GM21529 (cell line): ENCODE measurements around the gene COL4A2.
A peak's percentile ranks its signal among the peaks of the same experiment; 100 is the strongest.

Experiments
- ATAC-seq: cut with Tn5 transposase; IDR thresholded peaks from one replicate; pipeline ENCODE4 v1.9.1; 2021; ENCODE audit not compliant: unreplicated experiment

COL4A2 gene

DNA sequence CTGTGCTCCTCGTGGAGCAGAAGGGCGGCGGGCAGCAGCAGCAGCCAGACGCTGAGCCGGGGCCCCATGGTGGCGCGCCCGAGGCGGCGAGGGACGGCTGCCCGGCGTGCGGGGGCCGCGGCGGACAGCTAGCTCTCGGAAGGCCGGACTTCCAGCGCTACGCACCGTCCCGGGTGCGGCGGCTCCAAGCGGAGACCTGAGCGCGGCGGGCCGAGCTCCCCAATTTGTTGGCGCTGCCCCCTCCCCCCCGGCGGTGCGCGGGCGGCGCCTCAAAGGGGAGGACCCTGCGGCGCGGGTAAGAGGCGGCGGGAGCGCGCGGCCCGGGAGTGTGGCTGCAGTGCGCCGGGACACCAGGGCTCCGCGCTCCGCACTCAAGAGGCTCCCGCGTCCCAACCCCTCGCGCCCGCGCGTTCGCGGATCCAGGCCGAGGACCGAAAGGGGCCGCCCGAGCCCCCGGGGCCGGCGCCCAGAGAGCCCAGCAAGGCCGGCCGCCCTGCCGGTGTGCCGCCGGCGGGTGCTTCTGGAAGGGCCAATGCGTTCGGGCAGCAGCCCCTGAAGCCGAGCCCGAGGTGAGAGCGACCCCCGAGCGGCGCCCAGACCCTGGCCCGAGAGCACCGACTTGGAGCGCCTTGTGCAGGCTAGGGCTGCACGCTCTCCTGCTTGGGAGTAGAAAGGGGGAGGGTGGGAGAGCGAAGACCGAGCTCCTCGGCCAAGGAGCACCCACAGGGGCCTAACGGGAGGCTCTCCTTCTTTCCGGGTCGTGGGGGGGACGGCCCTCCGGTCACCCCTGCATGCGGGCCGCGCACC is at the start of gene COL4A2, which contains the start of gene COL4A1:
TSS of gene COL4A2 (plus strand) at position 325 of the 807 bp plus-strand sequence. CDS start 620 bp downstream, outside the sequence.
TSS of gene COL4A1 (minus strand) at position 198 of the 807 bp plus-strand sequence. CDS start at position 68, 130 bp downstream.
- ATAC-seq: no peak

DNA sequence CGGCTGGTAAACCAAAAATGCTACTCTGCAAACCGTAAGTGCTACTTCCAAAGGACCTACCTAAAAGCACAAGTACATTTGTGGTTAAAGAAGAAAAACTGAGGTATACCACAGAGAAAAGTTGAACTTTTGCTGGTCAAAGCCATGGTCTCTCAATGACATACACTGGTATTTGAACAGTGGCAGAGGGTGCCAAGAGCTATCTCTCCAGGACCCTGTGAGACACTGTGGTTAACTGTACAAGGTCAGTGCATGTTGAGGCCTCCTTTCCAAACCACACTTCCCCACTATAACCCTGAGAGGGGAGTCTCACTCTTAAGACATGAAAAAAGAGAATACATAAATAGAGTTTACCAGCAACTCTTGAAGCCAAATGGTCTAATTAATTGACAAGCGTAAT is 49.7 kb upstream of the COL4A2 start:
- ATAC-seq: no peak

DNA sequence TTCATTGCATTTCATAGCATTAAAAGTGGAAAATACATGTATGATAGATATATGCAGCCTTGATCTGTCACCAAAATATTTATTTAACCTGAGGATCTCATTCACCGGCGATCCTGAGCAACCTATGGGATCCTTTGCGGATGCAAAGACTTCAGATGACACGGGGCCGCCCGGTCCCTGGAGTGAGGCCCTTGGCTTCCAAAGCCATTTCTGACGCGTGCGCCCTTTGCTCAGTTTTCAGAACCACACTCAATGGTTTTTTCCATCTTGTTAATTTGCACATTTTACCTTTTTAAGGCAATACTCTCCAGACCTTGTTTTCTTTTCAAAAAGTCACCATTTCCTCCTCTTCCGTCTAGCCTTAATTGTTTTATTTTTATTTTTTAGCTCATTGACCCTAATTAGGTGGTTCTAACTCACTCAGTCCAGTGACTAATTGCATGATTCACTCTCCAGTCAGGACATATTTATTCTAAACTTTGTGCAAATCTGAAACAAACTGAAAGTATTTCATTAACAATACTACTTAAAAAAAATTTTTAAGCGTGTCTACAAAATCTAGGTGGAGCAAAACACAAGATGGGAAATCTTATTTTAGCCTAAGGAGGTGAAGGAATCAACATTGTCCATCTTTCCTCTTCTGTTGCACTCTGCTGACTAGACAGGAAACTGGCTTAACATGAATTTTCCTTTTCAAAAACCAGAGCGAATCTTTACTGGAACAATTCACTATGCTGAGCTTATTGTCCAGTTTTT is 48.0 kb upstream of the COL4A2 start:
- ATAC-seq: no peak

DNA sequence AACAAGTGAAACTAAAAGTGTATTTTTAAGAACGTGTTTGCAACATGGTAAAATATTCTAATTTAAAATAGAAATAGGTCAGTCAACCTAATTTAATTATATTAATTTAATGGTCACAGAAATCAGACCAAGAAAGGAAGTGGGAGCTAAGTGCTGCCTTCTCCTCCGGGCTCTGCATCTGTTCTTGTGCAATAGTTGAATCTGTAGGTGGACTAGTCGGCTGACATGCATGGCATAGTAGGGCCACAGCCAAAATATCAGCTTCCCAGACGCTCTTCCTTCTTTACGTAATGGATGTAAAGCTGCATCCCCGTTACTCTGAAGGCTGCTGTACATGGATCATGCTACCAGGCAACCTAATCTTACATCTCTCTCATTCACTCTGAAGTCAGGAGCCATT is 47.4 kb upstream of the COL4A2 start:
- no peak for ATAC-seq

DNA sequence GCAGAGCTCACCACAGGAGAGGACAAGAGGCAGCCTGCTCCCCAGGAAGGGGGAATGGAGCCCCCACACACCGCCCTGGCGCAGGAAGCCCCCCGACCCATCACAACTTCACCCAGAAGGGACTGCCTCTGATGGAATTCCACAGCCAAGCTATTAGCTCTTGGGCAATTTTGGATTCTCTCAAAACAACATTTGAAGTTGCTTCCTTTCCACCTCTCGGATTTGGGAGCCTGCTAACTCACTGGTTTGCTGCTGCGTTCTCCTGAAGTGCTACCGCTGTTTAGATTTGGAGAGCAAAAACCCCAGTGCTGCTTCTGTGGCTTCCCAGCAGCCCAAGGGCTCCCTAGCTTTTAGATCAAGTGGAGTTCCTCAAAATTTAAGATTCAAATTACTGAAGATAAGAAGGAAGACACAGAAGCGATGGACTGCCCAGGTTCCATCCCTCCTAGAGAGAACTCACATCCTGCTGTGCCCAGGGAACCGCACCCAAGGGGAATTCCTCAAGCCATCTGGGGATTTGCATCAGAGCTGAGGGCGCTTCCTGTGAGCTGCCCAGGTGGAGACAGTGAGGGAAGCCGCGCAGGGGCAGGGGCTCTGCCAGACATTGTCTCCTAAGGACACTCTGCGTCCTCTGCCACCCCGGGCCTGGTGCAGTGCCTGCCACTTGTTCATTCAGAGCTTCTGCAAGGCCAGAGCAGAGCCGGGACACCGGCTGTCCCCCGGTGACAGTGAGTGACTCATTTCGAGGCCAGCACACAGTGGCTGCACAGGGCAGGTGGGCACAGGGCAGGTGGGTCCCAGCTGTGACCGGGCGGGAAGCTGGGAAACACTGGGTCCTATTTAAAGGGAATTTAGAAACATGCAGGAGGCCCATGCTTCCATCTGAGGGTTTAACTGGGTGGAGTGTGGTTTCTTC is 45.7 kb upstream of the COL4A2 start:
- peak; percentile 45 for ATAC-seq

DNA sequence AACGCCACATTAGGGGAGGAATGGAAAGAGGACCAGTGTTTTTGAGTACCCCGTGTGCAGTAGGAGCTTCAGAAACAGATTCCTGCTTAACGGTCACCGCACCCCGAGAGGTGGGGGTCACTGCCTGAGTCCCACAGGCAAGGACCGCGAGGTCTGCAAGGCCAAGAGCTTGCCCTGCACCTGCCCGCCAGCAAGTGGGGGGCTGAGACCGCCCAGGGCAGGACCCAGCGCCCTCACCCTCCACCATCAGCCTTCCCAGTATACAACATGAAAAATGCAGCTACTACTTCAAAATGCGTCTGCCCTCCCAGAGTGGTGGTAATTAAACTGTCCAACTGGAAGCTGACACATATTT is 45.0 kb upstream of the COL4A2 start:
- ATAC-seq: no peak

DNA sequence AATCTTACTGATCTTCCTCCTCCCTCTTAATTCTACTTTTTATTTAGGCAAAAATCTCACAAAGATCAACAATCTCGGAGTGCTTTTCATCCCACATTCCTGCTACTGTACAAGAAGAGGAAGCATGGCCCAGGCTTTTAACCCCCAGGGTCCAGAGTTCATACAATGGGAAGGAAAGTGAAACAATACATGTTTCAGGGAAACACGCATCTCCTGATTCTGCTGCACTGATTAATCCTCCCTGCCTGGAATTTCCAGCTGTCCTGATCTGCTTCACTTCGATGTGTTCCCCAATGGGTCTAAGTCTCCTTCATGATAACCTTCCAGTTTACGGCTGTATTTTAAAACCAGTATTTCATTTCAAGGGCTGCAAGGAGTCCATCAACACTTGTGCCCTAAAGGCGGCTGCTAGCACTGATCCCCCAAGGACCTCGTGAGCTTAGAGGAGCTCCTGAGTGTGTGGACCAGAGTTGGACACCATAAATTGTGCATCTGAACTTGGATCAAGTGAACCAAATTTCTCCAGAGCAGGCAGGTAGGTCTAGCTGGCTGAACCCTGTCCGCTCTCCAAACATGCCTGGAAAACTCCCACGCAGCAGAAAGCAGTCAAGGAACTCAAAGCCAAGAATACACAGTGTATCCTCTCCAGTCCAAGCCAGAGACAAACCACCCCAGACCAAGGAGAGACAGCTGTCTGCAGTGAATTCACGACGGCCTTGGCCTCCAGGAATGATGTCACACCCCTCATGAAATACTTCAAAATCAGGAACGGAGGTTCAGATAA is 44.4 kb upstream of the COL4A2 start:
- ATAC-seq: no peak

DNA sequence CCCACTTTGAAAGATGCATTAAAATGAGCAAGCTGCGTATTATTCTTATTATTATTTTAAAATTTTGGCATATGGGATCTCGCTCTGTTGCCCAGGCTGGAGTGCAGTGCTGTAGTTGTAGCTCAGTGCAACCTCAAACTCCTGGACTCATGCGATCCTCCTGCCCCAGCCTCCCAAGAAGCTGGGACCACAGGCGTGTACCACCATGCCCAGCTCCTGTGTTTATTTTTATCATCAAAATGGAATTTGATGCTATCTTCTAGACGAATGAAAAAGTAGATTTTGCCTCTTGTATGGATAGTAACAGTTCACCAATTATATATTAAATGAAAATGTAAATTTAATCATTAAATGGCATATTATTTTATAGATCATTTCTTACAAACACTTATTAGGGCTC is 43.7 kb upstream of the COL4A2 start:
- ATAC-seq: no peak

DNA sequence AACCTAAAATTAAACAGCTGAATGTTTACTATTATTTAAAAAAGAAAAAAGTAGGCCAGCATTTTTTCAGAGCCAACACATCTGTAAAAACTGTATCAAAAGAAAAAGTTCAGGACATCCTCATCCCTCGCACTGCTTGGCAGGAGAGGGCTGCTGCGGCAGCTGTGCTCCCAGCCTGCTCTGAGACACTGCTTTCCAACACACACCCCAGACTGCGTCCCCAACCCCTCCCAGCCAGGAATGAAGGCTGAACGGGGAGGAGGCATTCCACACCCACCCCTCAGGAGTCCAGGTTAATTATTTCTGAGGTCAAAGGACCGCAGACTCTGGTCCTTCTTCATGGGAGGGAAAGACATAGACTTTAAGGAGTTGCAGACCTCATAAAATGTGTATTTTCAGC is 43.2 kb upstream of the COL4A2 start:
- no peak for ATAC-seq

DNA sequence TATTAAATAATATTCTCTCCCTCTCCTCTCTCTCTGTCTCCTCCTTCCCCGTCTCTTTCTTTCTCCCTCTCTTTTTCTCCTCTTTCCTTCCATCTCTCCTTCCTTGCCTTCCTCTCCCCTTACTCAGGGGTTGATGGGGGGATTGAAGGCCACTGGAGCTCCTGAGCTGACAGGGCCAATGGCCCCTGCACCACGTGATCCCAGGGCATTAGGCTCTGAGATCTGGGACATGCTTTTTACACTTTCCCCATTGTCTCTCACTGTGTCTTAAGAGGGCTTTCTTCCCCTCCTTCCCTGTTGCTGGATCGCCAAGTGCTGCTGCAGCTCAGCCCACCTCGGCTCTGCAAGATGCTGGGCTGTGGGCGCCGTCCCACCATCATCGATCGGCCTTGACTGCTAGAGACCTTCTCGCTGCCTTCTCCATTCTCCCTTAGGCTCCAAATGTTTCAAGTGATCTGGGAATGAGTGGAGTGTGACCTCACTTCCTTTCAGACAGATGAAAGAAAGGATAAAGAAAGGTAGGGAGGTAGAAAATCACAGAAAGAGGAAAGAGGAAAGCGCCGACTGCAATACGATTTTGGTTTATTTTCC is 42.3 kb upstream of the COL4A2 start:
- ATAC-seq: no peak

DNA sequence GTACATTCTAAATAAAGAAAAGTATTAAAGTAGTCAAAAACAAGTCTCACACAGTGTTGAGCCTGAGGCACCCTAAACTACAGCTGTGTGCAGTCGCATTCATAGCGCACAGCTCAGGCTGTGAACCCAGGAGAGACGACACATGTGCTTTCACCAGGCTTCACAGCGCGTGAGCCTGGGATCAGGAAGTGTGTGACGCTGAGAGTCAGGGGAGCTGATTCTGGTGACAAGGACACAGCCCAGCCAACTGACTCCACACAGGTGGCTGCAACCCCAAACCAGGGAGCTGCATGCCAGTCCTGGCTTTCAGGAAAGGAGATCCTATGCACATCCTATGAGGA is 41.8 kb upstream of the COL4A2 start:
- ATAC-seq: no peak

DNA sequence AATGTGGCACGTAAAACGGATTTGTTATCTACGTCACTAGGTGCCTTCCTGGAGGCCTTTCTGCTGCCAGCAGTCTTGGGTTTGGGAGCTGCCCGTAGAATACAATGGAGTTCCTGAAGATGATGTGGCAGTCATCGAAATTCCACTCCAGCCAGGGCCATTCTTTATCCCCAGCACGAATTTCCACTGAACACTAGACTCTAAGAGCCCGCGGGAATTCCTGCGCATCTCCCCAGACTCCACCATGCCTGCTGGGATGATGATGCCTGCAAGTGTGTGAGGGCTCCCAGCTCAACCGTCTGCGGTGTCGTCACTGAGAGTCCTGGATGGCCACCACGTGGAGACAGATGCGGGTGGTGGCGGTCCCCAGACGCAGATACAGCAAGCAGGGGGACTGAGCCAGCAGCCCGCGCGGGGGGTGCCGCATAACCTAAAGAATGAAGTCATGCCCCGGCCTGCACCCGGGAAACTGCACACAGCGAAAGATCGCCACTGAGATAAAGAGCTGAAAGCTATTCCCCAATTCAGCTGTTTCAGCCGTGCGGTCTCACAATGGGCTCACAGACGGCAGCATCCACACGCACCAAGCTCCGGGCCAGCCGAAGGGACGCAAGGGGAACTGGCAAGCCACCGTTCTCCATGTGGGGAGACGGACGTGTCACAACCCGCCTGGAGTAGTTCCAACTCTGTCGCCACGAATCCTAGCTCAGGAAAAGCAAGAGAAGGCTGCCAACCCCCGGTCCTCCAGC is 41.2 kb upstream of the COL4A2 start:
- no peak for ATAC-seq

DNA sequence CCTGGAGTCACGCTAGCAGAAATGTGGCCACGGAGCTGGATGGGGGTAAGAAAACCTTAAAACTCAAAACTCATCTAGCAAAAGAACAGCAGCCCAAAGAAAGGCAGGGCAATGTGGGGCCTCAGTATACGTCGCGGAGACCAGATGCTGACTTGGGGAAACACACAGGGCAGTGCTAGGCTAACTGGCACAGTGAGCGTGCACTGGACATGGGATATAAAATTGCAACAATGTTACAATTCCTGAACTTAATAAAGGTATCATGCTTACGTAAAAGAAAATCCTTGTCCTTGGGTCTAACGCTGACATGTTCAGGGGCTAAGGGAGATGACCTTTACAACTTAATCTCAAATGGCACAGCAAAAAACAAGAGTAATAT is 40.7 kb upstream of the COL4A2 start:
- ATAC-seq: no peak

DNA sequence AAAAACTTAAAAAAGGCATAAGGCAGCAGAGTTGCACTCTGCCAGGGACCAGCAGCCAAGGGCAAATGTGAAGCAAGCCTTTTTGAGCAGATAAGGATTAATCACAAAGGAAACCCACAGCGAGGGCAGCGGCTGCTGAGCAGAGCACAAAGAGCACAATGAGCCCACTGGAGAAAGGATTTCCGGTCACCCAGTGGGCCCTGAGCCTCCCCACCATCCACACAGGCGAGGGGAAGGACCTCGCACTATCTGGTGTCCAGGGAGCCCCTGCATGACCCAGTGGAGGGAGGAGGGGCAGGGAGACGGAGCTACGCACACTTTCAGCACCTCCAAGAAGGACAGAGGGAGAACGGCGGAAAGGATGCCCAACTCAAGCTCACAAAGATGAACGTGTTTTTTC is 40.1 kb upstream of the COL4A2 start:
- ATAC-seq: no peak

DNA sequence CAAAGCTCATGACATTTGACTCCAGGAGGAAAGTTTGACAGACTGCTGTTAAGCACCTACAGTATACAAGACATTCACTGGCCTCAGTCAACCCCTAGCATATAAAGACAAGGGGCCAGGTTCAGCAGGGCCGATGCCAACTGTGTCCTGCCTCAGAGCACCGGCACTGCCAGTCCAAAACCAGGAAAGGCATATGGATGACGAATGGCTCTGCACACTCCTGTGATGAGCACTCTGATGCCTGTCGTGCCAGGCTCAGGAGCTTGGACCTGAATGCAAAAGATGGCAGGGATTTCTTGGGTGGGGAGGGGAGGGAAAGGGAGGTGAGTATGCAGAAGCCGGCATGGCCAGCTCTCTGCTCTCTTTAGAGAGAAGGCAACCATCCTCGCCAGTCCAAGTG is 39.0 kb upstream of the COL4A2 start:
- no peak for ATAC-seq

DNA sequence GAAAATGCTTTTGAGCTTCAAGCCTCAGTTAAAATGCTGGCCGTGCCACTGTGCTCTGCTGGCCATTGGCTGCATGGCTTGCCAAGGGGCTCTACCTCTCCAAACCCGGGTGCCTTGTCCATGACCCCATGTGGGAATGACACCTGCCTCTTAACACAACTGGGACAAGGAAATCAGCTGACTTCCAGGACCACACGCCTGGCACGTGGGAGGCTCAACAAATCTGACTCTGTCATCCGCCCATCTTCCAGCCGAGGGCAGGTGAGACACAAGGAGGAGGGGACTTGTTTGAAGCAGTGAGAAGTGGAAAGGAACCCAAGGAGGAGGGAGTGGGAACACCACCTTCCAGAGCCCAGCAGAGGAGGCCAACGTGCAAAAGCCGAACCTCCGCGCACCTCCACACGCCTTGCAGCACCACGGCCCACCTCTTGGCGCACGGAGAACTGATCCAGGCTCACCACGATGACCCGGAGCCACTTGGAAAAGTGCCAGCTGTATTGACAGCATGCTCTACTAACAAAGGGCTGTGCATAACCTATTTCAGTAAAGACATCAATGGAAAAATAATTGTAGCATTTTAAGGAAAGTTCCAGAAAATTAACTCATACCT is 38.4 kb upstream of the COL4A2 start:
- no peak for ATAC-seq

DNA sequence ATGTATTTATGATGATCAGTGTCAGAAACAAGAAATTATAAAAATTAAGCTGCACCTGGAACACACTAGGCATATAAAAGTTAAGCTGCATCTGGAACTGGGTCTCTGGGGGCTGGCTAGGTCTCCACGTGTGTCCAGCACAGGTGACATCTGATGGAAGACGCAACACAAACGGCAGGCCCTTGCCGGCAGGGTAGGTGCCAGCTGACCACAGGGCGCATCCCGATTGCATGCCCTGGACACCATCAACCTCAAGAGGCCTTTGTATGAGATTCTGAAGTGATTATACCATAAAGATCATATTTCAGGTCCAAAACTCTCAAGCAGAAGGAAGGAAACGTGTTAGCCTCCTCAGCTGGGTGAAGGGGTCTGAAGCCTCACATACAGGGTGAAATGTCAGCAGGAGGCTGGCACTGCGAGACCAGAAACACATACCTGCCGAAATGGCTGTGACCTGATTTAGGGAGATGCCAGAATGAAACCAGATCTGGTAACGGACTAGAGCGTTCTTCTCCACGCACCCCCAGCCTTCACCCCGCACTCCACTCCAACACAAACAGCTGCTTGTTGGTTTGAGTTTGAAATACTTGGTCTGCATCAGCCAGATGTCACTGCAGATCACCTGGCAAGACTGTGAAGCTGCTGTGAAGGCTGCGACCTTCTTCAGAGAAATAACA is 37.4 kb upstream of the COL4A2 start:
- no peak for ATAC-seq

DNA sequence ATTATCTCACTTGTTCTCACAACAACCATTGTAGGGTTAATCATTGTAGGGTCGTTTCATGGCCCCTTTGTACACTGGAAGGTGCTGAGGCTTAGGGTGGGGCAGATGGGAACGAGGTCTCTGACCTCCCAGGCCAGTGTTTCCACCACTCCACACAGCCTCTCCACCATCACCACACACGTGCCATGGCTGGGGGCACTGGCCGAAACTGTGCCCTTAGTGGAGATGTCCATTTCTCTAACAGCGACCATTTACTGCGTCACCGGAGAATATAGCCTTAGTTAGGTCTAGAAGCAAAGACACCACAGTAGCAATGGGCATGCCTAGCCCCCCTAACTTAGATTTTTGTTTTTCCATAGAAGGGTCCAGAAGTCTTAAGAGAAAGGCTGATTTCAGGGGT is 36.6 kb upstream of the COL4A2 start:
- ATAC-seq: no peak

DNA sequence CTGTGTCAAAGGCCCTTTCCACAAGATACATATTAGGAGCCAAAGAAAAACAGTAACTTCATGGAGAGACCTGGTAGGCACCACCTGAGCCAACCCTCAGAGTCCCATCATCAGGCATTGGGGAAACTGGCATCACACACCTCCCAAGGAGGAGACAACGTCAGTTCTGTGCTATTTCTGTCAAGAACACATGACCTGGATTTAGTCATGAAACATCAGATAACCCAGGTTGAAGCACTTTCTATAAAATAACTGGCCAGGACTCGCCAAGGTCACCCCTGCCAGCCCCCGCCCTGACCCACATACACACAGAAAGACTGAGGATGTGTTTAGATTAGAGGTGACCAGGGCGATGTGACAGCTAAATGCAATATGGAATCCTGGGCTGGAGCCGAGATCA is 35.8 kb upstream of the COL4A2 start:
- no peak for ATAC-seq
